Neural cell (in vitro differentiated cells): ENCODE data around the gene CTF1. TPM values are rescaled to one million over a fixed set of nuclear protein-coding genes. Genes with fewer than 3 reads are reported as not detected.
A peak's percentile ranks its signal among the peaks of the same experiment; 100 is the strongest.

Experiments used
- H2AFZ ChIP-seq: fragments of 200-600, 300-800 bp; sonication (generic), shearing (Covaris generic); 2 replicates; pipeline ENCODE4 v1.6.0; 2014; ENCODE audit warnings: low read depth, mild to moderate bottlenecking, antibody characterized with exemption, low read length, moderate library complexity
- H3F3A ChIP-seq: fragments of 200-600 bp; shearing (Covaris generic); 2 replicates; pipeline ENCODE4 v1.6.1; 2016; ENCODE audit warnings: mild to moderate bottlenecking, moderate library complexity, mixed read lengths, antibody characterized with exemption, low read length; ENCODE audit not compliant: insufficient read depth, poor library complexity, severe bottlenecking
- H3K27ac ChIP-seq: fragments of 200-600, 300-800 bp; sonication (generic), shearing (Covaris generic); 2 replicates; pipeline ENCODE4 v1.5.1; 2014; ENCODE audit warnings: mild to moderate bottlenecking, low read length, moderate library complexity
- H3K27me3 ChIP-seq: fragments of 300-800, 200-600 bp; sonication (generic), shearing (Covaris generic); 2 replicates; pipeline ENCODE4 v1.6.0; 2014; ENCODE audit warnings: mild to moderate bottlenecking, low read depth, low read length, moderate library complexity; ENCODE audit not compliant: insufficient read depth
- H3K36me3 ChIP-seq: fragments of 300-800, 200-600 bp; sonication (generic), shearing (Covaris generic); 2 replicates; pipeline ENCODE4 v1.5.1; 2014; ENCODE audit warnings: mild to moderate bottlenecking, antibody characterized with exemption, low read length, moderate library complexity; ENCODE audit not compliant: insufficient read depth
- H3K4me2 ChIP-seq: fragments of 300-800, 200-600 bp; sonication (generic), shearing (Covaris generic); 2 replicates; pipeline ENCODE4 v1.6.0; 2014; ENCODE audit warnings: mild to moderate bottlenecking, low read length
- H3K4me3 ChIP-seq: fragments of 300-800, 200-600 bp; sonication (generic), shearing (Covaris generic); 2 replicates; pipeline ENCODE4 v1.5.1; 2014; ENCODE audit warnings: mild to moderate bottlenecking, low read length, moderate library complexity
- H3K79me2 ChIP-seq: fragments of 200-600 bp; shearing (Covaris generic); replicated peaks from 2 replicates; pipeline ENCODE4 v1.6.0; 2014; ENCODE audit warnings: mild to moderate bottlenecking, low read length, moderate library complexity; ENCODE audit not compliant: insufficient read depth
- H3K9ac ChIP-seq: fragments of 300-800, 200-600 bp; sonication (generic), shearing (Covaris generic); 2 replicates; pipeline ENCODE4 v1.6.1; 2016; ENCODE audit warnings: mild to moderate bottlenecking, low read length, mixed read lengths
- H3K9me2 ChIP-seq: fragments of 200-600 bp; shearing (Covaris generic); 2 replicates; pipeline ENCODE4 v1.6.1; 2016; ENCODE audit warnings: mild to moderate bottlenecking, low read length, mixed read lengths; ENCODE audit not compliant: insufficient read depth
- H3K9me3 ChIP-seq: fragments of 200-600, 300-800 bp; sonication (generic), shearing (Covaris generic); 2 replicates; pipeline ENCODE4 v1.6.1; 2016; ENCODE audit warnings: mild to moderate bottlenecking, mixed run types, low read length, moderate library complexity, mixed read lengths
- H4K20me1 ChIP-seq: fragments of 200-600 bp; shearing (Covaris generic); 2 replicates; pipeline ENCODE4 v1.6.1; 2016; ENCODE audit warnings: mild to moderate bottlenecking, mixed run types; ENCODE audit not compliant: insufficient read depth
- CTCF ChIP-seq: fragments of 450-650 bp; IDR thresholded peaks from 2 replicates; pipeline ENCODE4 v1.5.1; 2014; ENCODE audit warnings: antibody characterized with exemption, mild to moderate bottlenecking, moderate library complexity; ENCODE audit not compliant: poor library complexity, severe bottlenecking
- EP300 ChIP-seq: fragments of 450-650 bp; conservative IDR thresholded peaks from 2 replicates; pipeline ENCODE4 v1.6.1; 2014; ENCODE audit warnings: antibody characterized with exemption, mild to moderate bottlenecking, moderate library complexity; ENCODE audit not compliant: poor library complexity, severe bottlenecking
- EZH2 ChIP-seq: fragments of 200-600, 300-800 bp; shearing (Covaris generic), sonication (generic); IDR thresholded peaks from 2 replicates; pipeline ENCODE4 v1.6.1; 2014; ENCODE audit warnings: antibody characterized with exemption, low read length, borderline replicate concordance, mild to moderate bottlenecking; ENCODE audit not compliant: insufficient read depth, poor library complexity, severe bottlenecking
- MXI1 ChIP-seq: fragments of 450-650 bp; conservative IDR thresholded peaks from 2 replicates; pipeline ENCODE4 v1.6.1; 2014; ENCODE audit warnings: antibody characterized with exemption, mild to moderate bottlenecking; ENCODE audit not compliant: poor library complexity, severe bottlenecking
- POLR2AphosphoS5 ChIP-seq: IDR thresholded peaks from 2 replicates; pipeline ENCODE4 v1.6.1; 2012
- RAD21 ChIP-seq: fragments of 450-650 bp; conservative IDR thresholded peaks from 2 replicates; pipeline ENCODE4 v1.6.1; 2014; ENCODE audit warnings: antibody characterized with exemption, mild to moderate bottlenecking, moderate library complexity
- REST ChIP-seq: IDR thresholded peaks from 2 replicates; pipeline ENCODE4 v1.6.1; 2012; ENCODE audit warnings: borderline replicate concordance
- polyA plus RNA-seq: library from polyadenylated mRNA; depleted of rRNA; stranded (reverse); fragments of >200 nt; gene quantifications from 2 replicates; pipeline ENCODE4 v1.2.3, GENCODE V29; 2014

Gene CTF1
- polyA plus RNA-seq, 1 donor from 2014 or later = not detected

- Histone ChIP-seq H3K4me2 (peak within 1 kb of the TSS; percentile 90), H2AFZ (no peak within 1 kb of the TSS)
- TF ChIP-seq EZH2 (no peak), REST (no peak), EP300 (no peak), POLR2AphosphoS5 (no peak), CTCF (peak; percentile 10)
Measured at GRCh38 chr16:30948667-30949649, 52.5 kb downstream of the CTF1 start, which contains the start of gene ORAI3. Gene ORAI3, plus strand, starts transcription at chr16:30949068. Its CDS starts 222 bp downstream, at chr16:30949290.

GRCh38 chr16:30949650-30950515, 53.5 kb downstream of the CTF1 start:
- H3K36me3 ChIP-seq = no peaks in the 10 kb centered on the region
- H3K4me3 ChIP-seq = peak overlapping the region; percentile 86
- H4K20me1 ChIP-seq = no peaks in the 10 kb centered on the region
- H2AFZ ChIP-seq = no peak overlapping the region
- H3K9me2 ChIP-seq = no peaks in the 10 kb centered on the region
- peak overlapping the region; percentile 90 for H3K4me2 ChIP-seq
- H3K9me3 ChIP-seq = no peaks in the 10 kb centered on the region
- peak overlapping the region; percentile 92 for H3K27ac ChIP-seq
- H3F3A ChIP-seq = no peaks in the 10 kb centered on the region
- TF ChIP-seq EP300 = no peak
- TF ChIP-seq RAD21 = no peak
- no peak for TF ChIP-seq POLR2AphosphoS5
- no peak for TF ChIP-seq MXI1
- no peak for TF ChIP-seq CTCF
- peaks cover 4% of the 10 kb centered on the region for H3K79me2 ChIP-seq
- peak overlapping the region; percentile 88 for H3K9ac ChIP-seq
- no peaks in the 10 kb centered on the region for H3K27me3 ChIP-seq

More at GRCh38 chr16:30948667-30949649, 52.5 kb downstream of the CTF1 start, which contains the start of gene ORAI3:
- Histone ChIP-seq H3K79me2 (peaks cover 7% of the 10 kb centered on the region), H4K20me1 (no peaks in the 10 kb centered on the region), H3K9ac (peak within 1 kb of the TSS; percentile 88), H3K4me3 (peak within 1 kb of the TSS; percentile 86), H3K9me3 (no peaks in the 10 kb centered on the region), H3K27ac (peak within 1 kb of the TSS; percentile 92), H3K9me2 (no peaks in the 10 kb centered on the region), H3K36me3 (peaks cover 6% of the 10 kb centered on the region), H3K27me3 (no peaks in the 10 kb centered on the region), H3F3A (no peaks in the 10 kb centered on the region)
